ENCODE data around the gene ZFP14.

DNA sequence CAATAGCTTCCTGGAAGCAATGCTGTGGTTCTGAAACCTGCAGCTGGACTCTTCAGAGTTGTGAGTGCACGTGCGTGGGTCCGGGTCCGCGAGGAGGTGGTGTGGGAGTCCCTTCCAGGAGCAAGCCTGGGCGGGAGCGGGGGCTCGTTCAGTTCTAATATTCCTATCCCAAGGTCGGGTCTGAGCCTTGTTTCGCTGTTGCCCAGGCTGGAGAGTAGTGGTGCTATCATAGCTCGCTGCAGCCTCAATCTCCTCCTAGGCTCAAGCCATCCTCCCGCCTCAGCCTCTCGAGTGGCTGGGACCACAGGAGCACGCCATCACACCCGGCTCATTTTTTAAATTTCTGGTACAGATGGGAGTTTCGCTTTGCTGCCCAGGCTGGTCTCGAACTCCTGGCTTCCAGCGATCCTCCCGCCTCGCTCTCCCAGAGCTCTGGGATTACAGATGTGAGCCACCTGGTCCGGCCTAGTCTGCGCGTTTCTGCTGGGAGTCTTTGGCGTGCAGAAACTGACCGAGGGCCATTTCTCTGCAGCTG is 38.8 kb upstream of the ZFP14 start:
- no peak for TF ChIP-seq EZH2 (IDR thresholded peaks at IDR 0.05; ENCODE audit: insufficient read depth, poor library complexity, severe bottlenecking)
- no peak for TF ChIP-seq EZH2phosphoT487 (IDR thresholded peaks at IDR 0.05; ENCODE audit: insufficient read depth, low read depth)

Measured in GM23248 (cell line).